DND-41 (cell line): ENCODE results near the gene DGKZ.

Source experiments
- ATAC-seq: fragments of 200-7000 bp; cut with Tn5 transposase; 3 replicates; pipeline ENCODE4 v1.9.1; 2021; ENCODE audit warnings: low read depth; ENCODE audit not compliant: insufficient read depth
- DNase-seq: peaks from one replicate; pipeline ENCODE4 v3.0.0-alpha.2; 2020
- H2AFZ ChIP-seq: 2 replicates; pipeline ENCODE4 v1.6.0; 2012; ENCODE audit warnings: low read depth, low read length
- H3K27ac ChIP-seq: 2 replicates; pipeline ENCODE4 v1.5.1; 2012; ENCODE audit warnings: low read length, inconsistent platforms
- H3K27me3 ChIP-seq: fragments of 200-600 bp; sonication (generic); 2 replicates; pipeline ENCODE4 v1.6.0; 2012; ENCODE audit warnings: low read length, mild to moderate bottlenecking, inconsistent platforms; ENCODE audit not compliant: insufficient read depth, poor library complexity
- H3K36me3 ChIP-seq: 2 replicates; pipeline ENCODE4 v1.5.1; 2012; ENCODE audit warnings: low read length, inconsistent platforms; ENCODE audit not compliant: insufficient read depth
- H3K4me1 ChIP-seq: 2 replicates; pipeline ENCODE4 v1.5.1; 2012; ENCODE audit warnings: mild to moderate bottlenecking, low read length; ENCODE audit not compliant: insufficient read depth
- H3K4me2 ChIP-seq: 2 replicates; pipeline ENCODE4 v1.6.0; 2012; ENCODE audit warnings: mild to moderate bottlenecking, moderate library complexity, low read length, inconsistent platforms; ENCODE audit not compliant: insufficient read depth
- H3K4me3 ChIP-seq, 2 experiments: fragments of 200-600 bp in 1 of 2; shearing (Covaris generic) in 1 of 2; 2 replicates each; pipeline ENCODE4 v1.5.1; 2012 to 2016; ENCODE audit warnings: inconsistent platforms in 2 of 2, low read length in 2 of 2, mild to moderate bottlenecking in 2 of 2, low read depth in 1 of 2, moderate library complexity in 1 of 2
- H3K79me2 ChIP-seq: 2 replicates; pipeline ENCODE4 v1.6.0; 2012; ENCODE audit warnings: low read length, inconsistent platforms; ENCODE audit not compliant: insufficient read depth
- H3K9ac ChIP-seq: 2 replicates; pipeline ENCODE4 v1.6.0; 2012; ENCODE audit warnings: low read depth, mild to moderate bottlenecking, inconsistent platforms, low read length, moderate library complexity
- H3K9me3 ChIP-seq: 2 replicates; pipeline ENCODE4 v1.5.1; 2012; ENCODE audit warnings: low read length, moderate library complexity, mild to moderate bottlenecking, inconsistent platforms; ENCODE audit not compliant: insufficient read depth, severe bottlenecking
- H4K20me1 ChIP-seq: 2 replicates; pipeline ENCODE4 v1.6.0; 2012; ENCODE audit warnings: low read length; ENCODE audit not compliant: insufficient read depth
- EZH2 ChIP-seq: IDR thresholded peaks from 3 replicates; pipeline ENCODE4 v1.6.1; 2012; ENCODE audit warnings: borderline replicate concordance, low read depth, mild to moderate bottlenecking, moderate library complexity, low read length, inconsistent platforms; ENCODE audit not compliant: severe bottlenecking
- TF ChIP-seq, protein P1 (sequence below): IDR thresholded peaks from 2 replicates; pipeline ENCODE4 v1.5.1; 2012; ENCODE audit warnings: borderline replicate concordance, low read length, moderate library complexity, mild to moderate bottlenecking; ENCODE audit not compliant: poor library complexity, severe bottlenecking; ENCODE audit errors: extremely low read depth

Gene DGKZ

DNA sequence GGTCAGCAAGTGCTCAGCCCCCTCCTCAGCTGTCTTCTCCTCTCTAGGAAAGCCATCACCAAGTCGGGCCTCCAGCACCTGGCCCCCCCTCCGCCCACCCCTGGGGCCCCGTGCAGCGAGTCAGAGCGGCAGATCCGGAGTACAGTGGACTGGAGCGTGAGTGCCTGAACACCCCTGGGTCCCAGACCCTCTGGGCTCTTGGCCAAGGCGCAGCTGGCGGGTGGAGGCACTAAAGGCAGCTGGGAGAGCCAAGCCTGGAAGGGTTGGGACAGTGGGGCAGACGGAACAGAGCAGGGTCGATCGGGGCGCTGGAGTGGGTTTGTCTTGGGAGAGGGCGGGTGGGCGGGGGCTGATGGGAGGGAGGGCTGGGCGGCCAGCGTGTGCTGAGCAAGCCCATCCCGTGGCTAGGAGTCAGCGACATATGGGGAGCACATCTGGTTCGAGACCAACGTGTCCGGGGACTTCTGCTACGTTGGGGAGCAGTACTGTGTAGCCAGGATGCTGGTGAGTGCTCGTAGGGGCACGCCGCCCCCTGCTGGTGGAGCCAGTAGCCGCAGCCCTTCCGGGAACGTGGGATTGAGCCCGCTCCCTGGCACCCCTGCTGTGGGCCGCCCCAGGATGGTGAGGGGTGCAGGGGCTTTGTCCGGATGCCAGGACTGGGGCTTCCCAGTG, 20.1 kb downstream of the DGKZ start:
- DNase-seq (peak; percentile 75), ATAC-seq (peak; percentile 81)
- H3K27me3 ChIP-seq = no peaks in the 10 kb centered on the region
- TF ChIP-seq, protein P1, sequence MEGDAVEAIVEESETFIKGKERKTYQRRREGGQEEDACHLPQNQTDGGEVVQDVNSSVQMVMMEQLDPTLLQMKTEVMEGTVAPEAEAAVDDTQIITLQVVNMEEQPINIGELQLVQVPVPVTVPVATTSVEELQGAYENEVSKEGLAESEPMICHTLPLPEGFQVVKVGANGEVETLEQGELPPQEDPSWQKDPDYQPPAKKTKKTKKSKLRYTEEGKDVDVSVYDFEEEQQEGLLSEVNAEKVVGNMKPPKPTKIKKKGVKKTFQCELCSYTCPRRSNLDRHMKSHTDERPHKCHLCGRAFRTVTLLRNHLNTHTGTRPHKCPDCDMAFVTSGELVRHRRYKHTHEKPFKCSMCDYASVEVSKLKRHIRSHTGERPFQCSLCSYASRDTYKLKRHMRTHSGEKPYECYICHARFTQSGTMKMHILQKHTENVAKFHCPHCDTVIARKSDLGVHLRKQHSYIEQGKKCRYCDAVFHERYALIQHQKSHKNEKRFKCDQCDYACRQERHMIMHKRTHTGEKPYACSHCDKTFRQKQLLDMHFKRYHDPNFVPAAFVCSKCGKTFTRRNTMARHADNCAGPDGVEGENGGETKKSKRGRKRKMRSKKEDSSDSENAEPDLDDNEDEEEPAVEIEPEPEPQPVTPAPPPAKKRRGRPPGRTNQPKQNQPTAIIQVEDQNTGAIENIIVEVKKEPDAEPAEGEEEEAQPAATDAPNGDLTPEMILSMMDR = peak; percentile 82
- no peak for TF ChIP-seq EZH2
- no peak overlapping the region for H2AFZ ChIP-seq
- H3K27ac ChIP-seq = no peak overlapping the region
- H3K4me1 ChIP-seq = peaks cover 12% of the 10 kb centered on the region
- H3K4me2 ChIP-seq = no peak overlapping the region
- no peaks in the 10 kb centered on the region for H3K9me3 ChIP-seq
- H3K9ac ChIP-seq = no peak overlapping the region
- H3K4me3 ChIP-seq = no peak overlapping the region
- H3K36me3 ChIP-seq = peaks cover 89% of the 10 kb centered on the region
- H3K79me2 ChIP-seq = peaks cover 70% of the 10 kb centered on the region
- H4K20me1 ChIP-seq = peaks cover 67% of the 10 kb centered on the region

DNA sequence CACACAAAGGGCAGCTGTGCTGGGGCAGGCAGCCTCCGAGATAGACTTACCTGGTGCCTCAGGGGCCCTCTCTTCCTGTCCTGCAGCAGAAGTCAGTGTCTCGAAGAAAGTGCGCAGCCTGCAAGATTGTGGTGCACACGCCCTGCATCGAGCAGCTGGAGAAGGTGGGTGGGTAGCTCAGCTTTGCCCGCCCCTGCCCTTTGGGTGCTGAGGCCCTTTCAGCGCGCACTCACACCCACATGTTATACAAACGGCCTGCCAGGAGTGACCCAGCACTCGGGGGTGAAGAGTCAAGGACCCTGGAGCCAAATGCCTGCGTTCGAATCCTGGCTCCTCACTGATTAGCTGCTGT, 20.6 kb downstream of the DGKZ start:
- no peak for ATAC-seq
- no peak overlapping the region for H3K4me2 ChIP-seq
- no peak for TF ChIP-seq EZH2
- TF ChIP-seq, protein P1 = no peak
- H3K4me3 ChIP-seq = no peak overlapping the region
- peaks cover 62% of the 10 kb centered on the region for H4K20me1 ChIP-seq
- DNase-seq = no peak
- H2AFZ ChIP-seq = no peak overlapping the region
- H3K9me3 ChIP-seq = no peaks in the 10 kb centered on the region
- H3K36me3 ChIP-seq = peaks cover 89% of the 10 kb centered on the region
- no peaks in the 10 kb centered on the region for H3K27me3 ChIP-seq
- H3K9ac ChIP-seq = no peak overlapping the region
- no peak overlapping the region for H3K27ac ChIP-seq
- H3K79me2 ChIP-seq = peaks cover 65% of the 10 kb centered on the region
- H3K4me1 ChIP-seq = peaks cover 7% of the 10 kb centered on the region

DNA sequence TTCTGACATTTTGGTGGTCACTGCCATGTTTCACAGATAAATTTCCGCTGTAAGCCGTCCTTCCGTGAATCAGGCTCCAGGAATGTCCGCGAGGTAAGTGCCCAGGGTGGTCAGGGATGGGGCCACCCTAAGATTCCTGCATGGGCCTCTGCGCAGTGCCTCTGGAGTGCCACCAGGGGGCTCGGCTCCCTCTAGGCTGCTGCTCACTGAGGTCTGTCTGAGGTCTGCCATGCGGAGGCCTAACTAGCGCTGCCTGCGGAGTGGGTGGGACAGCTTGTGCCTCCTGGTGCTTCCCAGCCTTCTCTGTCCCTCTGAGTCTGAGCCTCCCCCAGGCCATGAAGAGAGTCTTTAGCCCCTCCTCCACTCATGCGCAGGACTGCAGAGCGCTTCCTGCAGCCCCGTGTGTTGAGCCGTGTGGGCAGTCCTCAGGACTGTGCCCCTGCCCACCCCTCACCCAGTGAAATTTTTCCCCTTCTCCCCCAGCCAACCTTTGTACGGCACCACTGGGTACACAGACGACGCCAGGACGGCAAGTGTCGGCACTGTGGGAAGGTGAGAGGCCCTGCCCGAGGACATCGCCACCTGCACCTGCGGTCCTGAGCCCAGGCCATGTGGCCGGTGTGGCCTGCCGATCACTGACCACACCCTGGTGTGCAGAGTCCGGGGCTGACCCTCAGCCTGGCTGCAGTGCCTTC, 22.3 kb downstream of the DGKZ start:
- DNase-seq (peak; percentile 65), ATAC-seq (peak; percentile 77)

More for the DNA sequence above, 22.3 kb downstream of the DGKZ start:
- H3K27ac ChIP-seq = peak overlapping the region; percentile 44; the same call in 1 of the 2 replicates
- H3K4me1 ChIP-seq = no peaks in the 10 kb centered on the region
- H3K27me3 ChIP-seq = no peaks in the 10 kb centered on the region
- no peak overlapping the region for H3K4me3 ChIP-seq
- no peak overlapping the region for H3K9ac ChIP-seq
- no peaks in the 10 kb centered on the region for H3K9me3 ChIP-seq
- peaks cover 47% of the 10 kb centered on the region for H3K79me2 ChIP-seq
- no peak for TF ChIP-seq EZH2
- TF ChIP-seq, protein P1 = peak; percentile 90
- H2AFZ ChIP-seq = no peak overlapping the region
- H4K20me1 ChIP-seq = peaks cover 49% of the 10 kb centered on the region
- no peak overlapping the region for H3K4me2 ChIP-seq
- H3K36me3 ChIP-seq = peaks cover 85% of the 10 kb centered on the region
